ENCODE measurements around the gene PNMA8B. TPM values are rescaled to one million over a fixed set of nuclear protein-coding genes. Genes with fewer than 3 reads are reported as not detected.

Gene PNMA8B
- total RNA-seq, 1 donor from 2014 or later = 0.75 TPM

GRCh38 chr19:46490774-46491173 is 4.9 kb downstream of the PNMA8B start:
- no peak for DNase-seq (ENCODE audit: low spot score)
- intact Hi-C loops (cut with DNase I) = no loop called here

- intact Hi-C loops (cut with DNase I) = loop anchor here (1.0 to 10.0 kb wide), 3 partner anchors 24 to 205 kb away; no protein-coding TSS in a partner anchor
- peak; percentile 79 for DNase-seq (ENCODE audit: low spot score)
Observed at GRCh38 chr19:46489445-46490272, 6.0 kb downstream of the PNMA8B start.

GRCh38 chr19:46488551-46488950 is 7.1 kb downstream of the PNMA8B start:
- no peak for DNase-seq (ENCODE audit: low spot score)
- intact Hi-C loops (cut with DNase I) = loop anchor here (2.0 to 10.0 kb wide), 2 partner anchors 94 to 204 kb away; no protein-coding TSS in a partner anchor

GRCh38 chr19:46487802-46488445 is 7.7 kb downstream of the PNMA8B start:
- intact Hi-C loops (cut with DNase I) = loop anchor here (1.0 to 10.0 kb wide), 3 partner anchors 86 to 203 kb away; no protein-coding TSS in a partner anchor
- peak; percentile 85 for DNase-seq (ENCODE audit: low spot score)

DNA sequence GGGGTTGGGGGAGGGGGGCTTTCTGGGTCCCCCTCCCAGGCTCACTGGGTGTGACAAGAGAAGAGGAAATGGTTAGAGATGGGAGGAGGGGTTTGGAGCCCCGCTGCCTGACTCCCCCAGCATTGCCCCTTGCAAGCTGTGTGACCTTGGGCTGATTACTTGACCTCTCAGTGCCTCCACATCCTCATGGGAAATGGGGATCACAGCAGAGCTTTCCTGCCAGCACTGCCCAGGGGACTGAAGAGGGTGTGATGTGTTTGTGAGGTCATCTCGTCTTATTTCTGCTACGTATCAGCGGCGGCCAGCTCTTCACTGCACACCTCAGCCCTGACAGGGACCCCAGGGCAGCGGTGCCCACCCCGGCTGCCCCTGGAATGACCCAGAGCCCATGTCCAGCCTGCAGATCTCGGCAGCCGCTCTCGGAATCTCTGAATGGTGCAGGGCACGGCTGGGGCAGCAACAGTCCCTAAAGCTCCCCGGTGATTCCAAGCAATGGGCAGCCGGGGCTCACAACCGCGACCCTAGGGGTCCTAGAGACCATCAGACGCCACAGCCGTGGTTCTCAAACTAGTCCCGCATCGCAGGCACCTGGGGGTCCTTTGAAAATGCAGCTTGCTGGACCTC is 8.4 kb downstream of the PNMA8B start:
- intact Hi-C loops (cut with DNase I) = loop anchor here (1.0 to 10.0 kb wide), 2 partner anchors 85 to 202 kb away; no protein-coding TSS in a partner anchor
- no peak for DNase-seq (ENCODE audit: low spot score)

DNA sequence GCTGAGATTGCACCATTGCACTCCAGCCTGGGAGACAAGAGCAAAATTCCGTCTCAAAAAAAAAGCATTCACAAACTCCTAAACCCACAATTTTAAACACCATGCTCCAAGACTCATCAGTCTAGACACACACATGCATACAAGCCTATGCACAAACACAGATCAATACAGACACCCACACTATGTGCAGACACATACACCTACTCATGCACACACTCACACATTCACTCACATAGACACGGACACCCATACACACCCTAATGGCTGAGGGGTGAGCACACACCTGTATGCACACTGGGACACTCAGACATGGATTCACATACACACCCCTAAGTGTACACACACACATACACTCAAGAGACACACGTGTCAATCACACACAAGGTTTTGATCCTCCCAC is 9.3 kb downstream of the PNMA8B start:
- DNase-seq (ENCODE audit: low spot score) = no peak
- intact Hi-C loops (cut with DNase I) = loop anchor here (10.0 kb wide), 1 partner anchor 202 kb away; no protein-coding TSS in a partner anchor

GRCh38 chr19:46484656-46485055 is 11.0 kb downstream of the PNMA8B start:
- intact Hi-C loops (cut with DNase I) = loop anchor here (10.0 kb wide), 1 partner anchor 200 kb away; no protein-coding TSS in a partner anchor
- DNase-seq (ENCODE audit: low spot score) = no peak

GRCh38 chr19:46482631-46483030 is 13.0 kb downstream of the PNMA8B start:
- intact Hi-C loops (cut with DNase I) = loop anchor here (10.0 kb wide), 1 partner anchor 198 kb away; no protein-coding TSS in a partner anchor
- DNase-seq (ENCODE audit: low spot score) = no peak

- no peak for DNase-seq (ENCODE audit: low spot score)
- intact Hi-C loops (cut with DNase I) = loop anchor here (10.0 kb wide), 1 partner anchor 197 kb away; no protein-coding TSS in a partner anchor
Observed at GRCh38 chr19:46481947-46482346, 13.7 kb downstream of the PNMA8B start.

DNA sequence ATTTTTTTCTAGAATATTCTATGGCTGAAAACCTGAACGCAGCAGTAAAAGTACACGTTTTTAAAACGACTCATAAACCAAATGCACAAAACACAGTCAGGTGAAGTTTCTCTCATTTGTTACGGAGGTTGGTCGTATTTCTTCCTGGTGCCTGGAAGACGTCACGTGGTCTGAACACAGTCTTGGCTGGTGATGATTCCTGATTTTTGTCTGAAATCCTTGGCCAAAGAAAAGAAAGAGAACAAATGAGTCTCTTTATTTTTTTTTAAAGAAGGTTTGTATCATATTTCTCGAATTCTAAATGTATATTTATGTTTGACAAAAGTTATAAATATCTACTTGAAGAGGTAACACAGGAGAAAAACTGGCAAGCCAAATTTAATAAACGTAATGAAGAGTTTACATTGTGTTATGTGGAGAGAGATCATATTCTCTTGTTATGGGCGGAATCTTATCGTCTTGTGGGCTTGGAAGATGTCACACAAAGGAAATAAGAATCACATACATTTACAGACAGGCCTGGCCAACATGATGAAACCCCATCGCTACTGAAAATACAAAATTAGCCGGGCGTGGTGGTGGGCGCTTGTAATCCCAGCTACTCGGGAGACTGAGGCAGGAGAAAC is 14.3 kb downstream of the PNMA8B start:
- intact Hi-C loops (cut with DNase I) = loop anchor here (10.0 kb wide), 1 partner anchor 197 kb away; no protein-coding TSS in a partner anchor
- no peak for DNase-seq (ENCODE audit: low spot score)

DNA sequence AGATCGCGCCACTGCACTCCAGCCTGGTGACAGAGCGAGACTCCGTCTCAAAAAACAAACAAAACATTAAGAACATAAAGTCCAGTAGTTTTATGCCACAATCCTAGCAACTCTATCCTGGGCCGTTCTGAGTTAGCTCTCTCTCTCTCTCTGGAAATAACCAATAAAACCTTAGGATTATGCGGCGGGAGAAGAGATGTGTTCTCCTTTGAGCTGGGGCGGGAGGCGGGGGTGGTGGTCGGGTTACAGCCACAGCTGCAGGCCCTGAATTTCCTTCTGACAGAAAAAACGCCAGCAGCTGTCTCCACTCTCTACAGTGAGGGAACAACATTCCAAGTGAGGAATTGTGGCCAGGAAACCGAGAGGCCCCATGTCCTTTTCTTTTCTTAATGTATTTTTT is 15.3 kb downstream of the PNMA8B start:
- no peak for DNase-seq (ENCODE audit: low spot score)
- intact Hi-C loops (cut with DNase I) = loop anchor here (10.0 kb wide), 1 partner anchor 196 kb away; no protein-coding TSS in a partner anchor

- no peak for DNase-seq (ENCODE audit: low spot score)
- intact Hi-C loops (cut with DNase I) = no loop called here
Observed at GRCh38 chr19:46478356-46478986, 17.2 kb downstream of the PNMA8B start.

DNA sequence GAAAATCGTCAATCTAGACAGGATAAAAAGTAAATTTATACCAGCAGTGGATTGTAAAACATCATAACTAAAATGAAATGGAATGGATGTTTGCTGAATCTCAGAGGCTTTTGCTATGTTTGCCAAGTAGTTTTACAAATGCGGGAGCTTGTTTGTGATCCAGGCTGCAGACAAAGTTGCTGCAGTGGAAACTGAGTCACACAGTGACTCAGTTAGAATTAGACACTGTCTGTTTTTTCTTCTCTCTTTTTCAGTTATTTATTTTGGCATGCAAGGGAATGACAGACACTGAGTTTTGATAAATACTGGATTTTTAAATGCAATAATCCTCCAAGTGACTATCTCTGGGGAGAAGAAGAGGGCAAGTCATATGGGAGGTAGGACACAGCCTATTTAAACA is 19.7 kb downstream of the PNMA8B start:
- no peak for DNase-seq (ENCODE audit: low spot score)
- intact Hi-C loops (cut with DNase I) = no loop called here

GRCh38 chr19:46474211-46474610 is 21.5 kb downstream of the PNMA8B start:
- peak; percentile 29 for DNase-seq (ENCODE audit: low spot score)
- intact Hi-C loops (cut with DNase I) = no loop called here

DNA sequence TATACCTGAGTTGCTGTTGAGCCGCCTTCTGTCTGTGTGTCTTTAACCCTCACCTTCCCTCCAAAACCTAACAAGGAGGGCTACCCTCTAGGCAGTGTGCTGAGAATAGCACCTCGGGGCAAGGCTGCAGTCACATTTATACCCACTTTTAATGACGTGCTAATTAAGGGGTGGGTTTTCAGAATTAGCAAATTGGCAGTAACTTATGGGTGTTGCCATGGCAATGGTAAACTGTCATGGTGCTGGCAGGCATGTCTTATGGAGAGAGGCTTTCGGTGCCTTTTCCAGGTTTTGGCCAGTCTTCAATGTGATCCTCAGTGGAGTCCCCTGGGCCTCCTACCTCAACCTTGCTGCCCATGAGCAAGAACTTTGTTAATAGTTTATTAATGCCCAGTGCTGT is 23.1 kb downstream of the PNMA8B start:
- intact Hi-C loops (cut with DNase I) = no loop called here

GRCh38 chr19:46471811-46472543 is 23.7 kb downstream of the PNMA8B start:
- intact Hi-C loops (cut with DNase I) = loop anchor here (2.0 kb wide), 1 partner anchor 55 kb away; no protein-coding TSS in a partner anchor

More for the DNA sequence above, 23.1 kb downstream of the PNMA8B start:
- DNase-seq (ENCODE audit: low spot score) = peak; percentile 36

DNA sequence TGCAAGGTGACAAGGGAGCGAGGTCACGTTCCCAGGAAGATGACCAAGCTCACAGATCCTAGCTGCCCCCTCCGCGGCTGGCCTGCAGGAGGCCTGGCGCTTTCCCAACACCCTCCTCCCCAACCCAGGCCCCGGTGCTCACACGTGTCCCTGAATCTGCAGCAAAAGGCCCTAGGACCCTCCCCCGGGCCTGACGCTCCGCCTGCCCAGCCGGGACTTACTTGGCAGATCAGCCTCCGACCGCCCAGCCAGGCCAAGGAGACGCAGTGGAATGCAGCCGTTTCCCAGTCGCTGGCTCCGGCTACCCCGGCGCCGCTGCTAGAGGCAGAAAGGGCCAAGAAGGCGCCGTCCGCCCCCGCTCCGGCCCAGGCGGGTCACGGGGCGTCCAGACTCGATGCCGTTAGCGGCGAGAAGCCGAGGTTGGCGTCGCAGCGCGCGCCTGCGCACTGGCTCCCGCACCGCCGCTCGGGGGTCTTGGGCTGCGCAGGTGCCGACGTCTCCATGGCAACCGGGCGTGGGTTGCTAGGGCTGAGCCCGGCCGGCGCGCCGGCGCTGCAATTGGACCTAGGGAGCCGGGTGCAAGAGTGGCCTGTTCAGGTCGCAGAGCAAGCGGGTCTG is 24.4 kb downstream of the PNMA8B start, which contains the start of gene PNMA8A:
Gene PNMA8A (minus strand): TSS at position 448 of the 618 bp plus-strand sequence. CDS start 528 bp downstream, outside the sequence.
- intact Hi-C loops (cut with DNase I) = loop anchor here (2.0 kb wide), 1 partner anchor 54 kb away; no protein-coding TSS in a partner anchor
- peak; percentile 78 for DNase-seq (ENCODE audit: low spot score)

More at GRCh38 chr19:46471811-46472543, 23.7 kb downstream of the PNMA8B start:
- DNase-seq (ENCODE audit: low spot score) = peak; percentile 49
